H9 (cell line): ENCODE results near the gene CRACR2B. TPM values are rescaled to one million over a fixed set of nuclear protein-coding genes. Genes with fewer than 3 reads are reported as not detected.

Experiments used
- DNase-seq: peaks from one replicate; pipeline ENCODE4 v3.0.0-alpha.2; 2017
- H2AFZ ChIP-seq: one replicate; pipeline ENCODE4 v1.6.1; 2013; ENCODE audit warnings: mild to moderate bottlenecking, low read length, control low read depth, moderate library complexity
- H2AK5ac ChIP-seq: 2 replicates; pipeline ENCODE4 v1.6.1; 2013; ENCODE audit warnings: low read length, control low read depth, mixed read lengths; ENCODE audit not compliant: insufficient read length
- H2BK120ac ChIP-seq: one replicate; pipeline ENCODE4 v1.6.1; 2013; ENCODE audit warnings: low read depth, mild to moderate bottlenecking, low read length, control low read depth, inconsistent platforms; ENCODE audit not compliant: poor library complexity, severe bottlenecking
- H2BK12ac ChIP-seq: 2 replicates; pipeline ENCODE4 v1.6.1; 2013; ENCODE audit warnings: low read length, control low read depth, mixed read lengths, low read depth; ENCODE audit not compliant: insufficient read length
- H2BK15ac ChIP-seq: 2 replicates; pipeline ENCODE4 v1.6.1; 2013; ENCODE audit warnings: low read depth, low read length, control low read depth
- H2BK20ac ChIP-seq: one replicate; pipeline ENCODE4 v1.6.1; 2013; ENCODE audit warnings: low read depth, mild to moderate bottlenecking, low read length, control low read depth, inconsistent platforms; ENCODE audit not compliant: poor library complexity, severe bottlenecking
- H2BK5ac ChIP-seq: 2 replicates; pipeline ENCODE4 v1.6.1; 2013; ENCODE audit warnings: low read length, control low read depth, mixed read lengths; ENCODE audit not compliant: insufficient read length
- H3K14ac ChIP-seq: 2 replicates; pipeline ENCODE4 v1.6.1; 2013; ENCODE audit warnings: low read length, control low read depth; ENCODE audit not compliant: insufficient read depth
- H3K18ac ChIP-seq: 2 replicates; pipeline ENCODE4 v1.6.1; 2013; ENCODE audit warnings: low read depth, mild to moderate bottlenecking, mixed read lengths, low read length, control low read depth; ENCODE audit not compliant: insufficient read length
- H3K23ac ChIP-seq: 2 replicates; pipeline ENCODE4 v1.6.1; 2013; ENCODE audit warnings: low read length, control low read depth, mixed read lengths, low read depth; ENCODE audit not compliant: insufficient read length
- H3K23me2 ChIP-seq: 2 replicates; pipeline ENCODE4 v1.6.1; 2013; ENCODE audit warnings: low read depth, mild to moderate bottlenecking, mixed read lengths, low read length, control low read depth; ENCODE audit not compliant: insufficient read length, poor library complexity, severe bottlenecking
- H3K27ac ChIP-seq: 2 replicates; pipeline ENCODE4 v1.5.1; 2013; ENCODE audit warnings: low read length, control low read depth, mixed read lengths, low read depth; ENCODE audit not compliant: insufficient read length
- H3K27me3 ChIP-seq: 2 replicates; pipeline ENCODE4 v1.6.1; 2013; ENCODE audit warnings: low read length, control low read depth, inconsistent platforms; ENCODE audit not compliant: insufficient read depth
- H3K4ac ChIP-seq: 2 replicates; pipeline ENCODE4 v1.6.1; 2013; ENCODE audit warnings: low read depth, mild to moderate bottlenecking, control low read depth, inconsistent platforms, low read length, moderate library complexity
- H3K4me1 ChIP-seq: 2 replicates; pipeline ENCODE4 v1.6.1; 2013; ENCODE audit warnings: low read length, control low read depth, inconsistent platforms; ENCODE audit not compliant: insufficient read depth
- H3K4me2 ChIP-seq: 2 replicates; pipeline ENCODE4 v1.6.1; 2013; ENCODE audit warnings: low read length, control low read depth, mixed read lengths; ENCODE audit not compliant: insufficient read length, insufficient read depth
- H3K56ac ChIP-seq: 2 replicates; pipeline ENCODE4 v1.6.1; 2013; ENCODE audit warnings: low read depth, mild to moderate bottlenecking, mixed read lengths, low read length, control low read depth; ENCODE audit not compliant: insufficient read length
- H3K79me1 ChIP-seq: 2 replicates; pipeline ENCODE4 v1.6.1; 2013; ENCODE audit warnings: low read depth, mild to moderate bottlenecking, moderate library complexity, low read length, control low read depth, inconsistent platforms; ENCODE audit not compliant: insufficient read depth, poor library complexity, severe bottlenecking
- H3K79me2 ChIP-seq: 2 replicates; pipeline ENCODE4 v1.6.1; 2013; ENCODE audit warnings: low read length, control low read depth, inconsistent platforms; ENCODE audit not compliant: insufficient read depth
- H3K9ac ChIP-seq: 2 replicates; pipeline ENCODE4 v1.6.1; 2013; ENCODE audit warnings: low read length, control low read depth, mixed read lengths; ENCODE audit not compliant: insufficient read length; ENCODE audit errors: extremely low read depth
- H3K9me3 ChIP-seq: one replicate; pipeline ENCODE4 v1.6.1; 2013; ENCODE audit warnings: low read depth, low read length, inconsistent platforms; ENCODE audit not compliant: control insufficient read depth
- H3T11ph ChIP-seq: one replicate; pipeline ENCODE4 v1.6.1; 2013; ENCODE audit warnings: mild to moderate bottlenecking, low read length, control low read depth, inconsistent platforms
- H4K20me1 ChIP-seq: one replicate; pipeline ENCODE4 v1.6.1; 2013; ENCODE audit not compliant: control insufficient read depth, insufficient read length, insufficient read depth
- H4K5ac ChIP-seq: 2 replicates; pipeline ENCODE4 v1.6.1; 2013; ENCODE audit warnings: low read depth, mild to moderate bottlenecking, mixed read lengths, low read length, control low read depth; ENCODE audit not compliant: insufficient read length
- H4K8ac ChIP-seq: replicated peaks from 2 replicates; pipeline ENCODE4 v1.6.1; 2013; ENCODE audit warnings: low read length, control low read depth, mixed read lengths, low read depth; ENCODE audit not compliant: insufficient read length
- H4K91ac ChIP-seq: 2 replicates; pipeline ENCODE4 v1.6.1; 2013; ENCODE audit warnings: low read depth, mild to moderate bottlenecking, moderate library complexity, mixed read lengths, low read length, control low read depth; ENCODE audit not compliant: insufficient read length
- H3K27ac Mint-ChIP-seq, 3 experiments: 2 replicates in 2 of 3; 3 replicates in 1 of 3; pipeline ENCODE4 v1.8.0; 2020 to 2021; ENCODE audit warnings: mixed read lengths in 3 of 3, mild to moderate bottlenecking in 1 of 3, moderate library complexity in 1 of 3
- H3K27me3 Mint-ChIP-seq: 2 replicates; pipeline ENCODE4 v1.8.0; 2021; ENCODE audit warnings: low read depth, mild to moderate bottlenecking, moderate library complexity, mixed read lengths
- H3K36me3 Mint-ChIP-seq, 3 experiments: 2 replicates in 2 of 3; 3 replicates in 1 of 3; pipeline ENCODE4 v1.8.0; 2020 to 2021; ENCODE audit warnings: low read depth in 3 of 3, mixed read lengths in 3 of 3; ENCODE audit not compliant: insufficient read depth in 1 of 3
- H3K4me1 Mint-ChIP-seq, 2 experiments: 2 replicates each; pipeline ENCODE4 v1.8.0; 2020; ENCODE audit warnings: mixed read lengths in 2 of 2
- H3K4me3 Mint-ChIP-seq, 2 experiments: 2 replicates in 1 of 2; 3 replicates in 1 of 2; pipeline ENCODE4 v1.8.0; 2020 to 2021; ENCODE audit warnings: mild to moderate bottlenecking in 2 of 2, mixed read lengths in 2 of 2, moderate library complexity in 1 of 2
- H3K9me3 Mint-ChIP-seq, 2 experiments: 2 replicates in 1 of 2; 3 replicates in 1 of 2; pipeline ENCODE4 v1.8.0; 2020; ENCODE audit warnings: mild to moderate bottlenecking in 2 of 2, mixed read lengths in 2 of 2, moderate library complexity in 1 of 2
- WGBS: extraction: QIAGEN DNeasy Blood & Tissue Kit; methylation state at CpG from one replicate; pipeline ENCODE4 v1.1.7; 2013; ENCODE audit warnings: missing lambda C conversion rate, low lambda C conversion rate, mixed read lengths; ENCODE audit not compliant: insufficient read length; ENCODE audit errors: extremely low coverage; 5-methylcytosine and 5-hydroxymethylcytosine counted together
- total RNA-seq: library from RNA; stranded (reverse); gene quantifications from 2 replicates; pipeline ENCODE4 v1.2.1, GENCODE V29; 2021
- TF ChIP-seq, protein P1 (sequence below): fragments of 200-600 bp; sonication (generic); conservative IDR thresholded peaks from 3 replicates; pipeline ENCODE4 v1.8.0; 2021; ENCODE audit warnings: antibody characterized with exemption, mild to moderate bottlenecking

CRACR2B gene
- total RNA-seq, 1 experiment from 2014 or later: 29.0 TPM

DNA sequence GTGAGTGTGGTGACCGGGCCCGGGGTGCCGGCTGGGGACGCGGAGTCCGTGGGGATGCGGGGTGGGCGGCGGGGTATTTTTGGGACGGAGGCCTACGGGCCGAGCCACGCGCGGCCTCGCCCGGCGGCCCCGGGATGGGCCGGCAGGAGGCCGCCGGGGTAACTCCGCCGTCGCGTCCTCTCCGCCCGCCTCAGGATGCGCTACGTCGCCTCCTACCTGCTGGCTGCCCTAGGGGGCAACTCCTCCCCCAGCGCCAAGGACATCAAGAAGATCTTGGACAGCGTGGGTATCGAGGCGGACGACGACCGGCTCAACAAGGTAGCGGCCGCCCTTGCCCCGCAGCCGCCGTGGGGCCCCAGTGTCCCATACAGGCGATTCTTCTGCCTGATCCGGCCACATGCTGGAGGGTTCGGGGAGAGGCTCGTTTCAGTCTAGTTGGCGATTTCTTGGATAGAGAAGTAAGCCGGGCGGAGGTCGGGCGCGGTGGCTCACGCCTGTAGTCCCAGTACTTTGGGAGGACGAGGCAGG, 17.6 kb upstream of the CRACR2B start:
- Histone ChIP-seq H3K14ac (peak overlapping the region; percentile 47; the same call in 1 of the 2 replicates), H3K23ac (no peak overlapping the region), H3K27me3 (no peaks in the 10 kb centered on the region), H3T11ph (no peak overlapping the region), H2BK12ac (no peak overlapping the region), H3K18ac (no peak overlapping the region), H2BK20ac (no peak overlapping the region), H3K56ac (no peak overlapping the region), H2BK15ac (no peak overlapping the region), H2AK5ac (no peak overlapping the region), H3K79me2 (peaks cover 10% of the 10 kb centered on the region; the same call in 1 of the 2 replicates), H3K4me2 (peak overlapping the region; percentile 57), H3K23me2 (peaks cover 16% of the 10 kb centered on the region), H2BK5ac (no peak overlapping the region), H3K4ac (no peak overlapping the region), H4K20me1 (no peaks in the 10 kb centered on the region), H3K9me3 (no peaks in the 10 kb centered on the region), H2AFZ (no peak overlapping the region), H3K27ac (no peak overlapping the region), H4K5ac (no peak overlapping the region), H3K79me1 (peaks cover 9% of the 10 kb centered on the region), H3K9ac (peak overlapping the region; percentile 61), H3K4me1 (no peaks in the 10 kb centered on the region), H2BK120ac (no peak overlapping the region), H4K91ac (no peak overlapping the region), H4K8ac (no peak overlapping the region)
- TF ChIP-seq, protein P1, sequence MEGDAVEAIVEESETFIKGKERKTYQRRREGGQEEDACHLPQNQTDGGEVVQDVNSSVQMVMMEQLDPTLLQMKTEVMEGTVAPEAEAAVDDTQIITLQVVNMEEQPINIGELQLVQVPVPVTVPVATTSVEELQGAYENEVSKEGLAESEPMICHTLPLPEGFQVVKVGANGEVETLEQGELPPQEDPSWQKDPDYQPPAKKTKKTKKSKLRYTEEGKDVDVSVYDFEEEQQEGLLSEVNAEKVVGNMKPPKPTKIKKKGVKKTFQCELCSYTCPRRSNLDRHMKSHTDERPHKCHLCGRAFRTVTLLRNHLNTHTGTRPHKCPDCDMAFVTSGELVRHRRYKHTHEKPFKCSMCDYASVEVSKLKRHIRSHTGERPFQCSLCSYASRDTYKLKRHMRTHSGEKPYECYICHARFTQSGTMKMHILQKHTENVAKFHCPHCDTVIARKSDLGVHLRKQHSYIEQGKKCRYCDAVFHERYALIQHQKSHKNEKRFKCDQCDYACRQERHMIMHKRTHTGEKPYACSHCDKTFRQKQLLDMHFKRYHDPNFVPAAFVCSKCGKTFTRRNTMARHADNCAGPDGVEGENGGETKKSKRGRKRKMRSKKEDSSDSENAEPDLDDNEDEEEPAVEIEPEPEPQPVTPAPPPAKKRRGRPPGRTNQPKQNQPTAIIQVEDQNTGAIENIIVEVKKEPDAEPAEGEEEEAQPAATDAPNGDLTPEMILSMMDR: peak; percentile 19; the same call in 1 of the 3 replicates
- H3K4me1 Mint-ChIP-seq: peaks cover 11 to 28% of the 10 kb centered on the region in 2 experiments
- no CpG with 5 or more reads among the region's 55 CpGs for WGBS
- peak overlapping the region; percentile 91 to 98 for H3K4me3 Mint-ChIP-seq
- H3K36me3 Mint-ChIP-seq: peaks cover 29 to 40% (median 29%) of the 10 kb centered on the region in 3 experiments
- no peaks in the 10 kb centered on the region for H3K9me3 Mint-ChIP-seq
- H3K27ac Mint-ChIP-seq: peak overlapping the region in 2 of 3 experiments; percentile 87 to 99; a peak in 4 of 7 replicates
- H3K27me3 Mint-ChIP-seq: no peaks in the 10 kb centered on the region
- DNase-seq: no peak
